ENCODE data around the gene MAD1L1. TPM values are rescaled to one million over a fixed set of nuclear protein-coding genes. Genes with fewer than 3 reads are reported as not detected.

MAD1L1 gene
- total RNA-seq, 4 donors from 2014 or later = 22.3 to 56.6 (median 35.0) TPM

DNA sequence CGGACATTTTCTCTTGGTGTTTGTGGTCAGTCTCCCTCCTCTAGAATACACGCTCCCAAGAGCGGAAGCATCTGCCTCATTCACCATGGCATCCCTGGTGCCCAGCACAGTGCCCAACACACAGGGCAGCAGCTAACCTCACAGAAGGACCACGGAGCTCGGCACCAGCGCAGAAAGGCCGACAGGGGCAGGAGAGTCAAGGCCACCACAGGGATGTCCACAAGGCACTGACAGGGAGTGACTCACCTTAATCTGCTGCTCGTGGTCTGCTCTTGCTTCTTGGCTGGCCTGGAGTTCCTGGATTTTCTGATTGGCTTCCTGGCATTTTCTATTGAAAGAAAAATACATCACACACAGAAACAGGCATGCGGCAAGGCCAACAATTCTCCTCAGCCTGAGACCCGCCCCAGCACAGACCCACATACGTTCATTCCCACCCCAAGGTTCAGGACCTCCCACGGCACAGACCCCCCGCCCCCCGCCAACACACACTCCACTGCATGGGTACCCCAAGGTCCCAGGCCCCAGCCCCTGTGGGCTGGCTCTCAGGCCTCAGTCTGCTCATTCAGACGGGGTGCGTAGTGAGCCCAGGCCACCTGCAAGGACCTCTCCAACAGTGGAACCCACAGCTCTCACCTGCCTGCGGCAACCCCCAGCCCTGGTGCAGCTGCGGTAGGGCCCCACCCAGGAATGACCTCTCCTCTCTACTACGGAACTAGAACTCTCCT lies 14.9 kb downstream of the MAD1L1 start:
- no peak for ATAC-seq
- no peaks in the 10 kb centered on the region for H3K27me3 ChIP-seq
- no peak overlapping the region for H3K27ac ChIP-seq
- TF ChIP-seq POLR2A (IDR thresholded peaks at IDR 0.05) = no peak
- no peak for TF ChIP-seq POLR2AphosphoS5 (IDR thresholded peaks at IDR 0.05)
- no peak for TF ChIP-seq EP300 (IDR thresholded peaks at IDR 0.05)
- TF ChIP-seq, protein P1, sequence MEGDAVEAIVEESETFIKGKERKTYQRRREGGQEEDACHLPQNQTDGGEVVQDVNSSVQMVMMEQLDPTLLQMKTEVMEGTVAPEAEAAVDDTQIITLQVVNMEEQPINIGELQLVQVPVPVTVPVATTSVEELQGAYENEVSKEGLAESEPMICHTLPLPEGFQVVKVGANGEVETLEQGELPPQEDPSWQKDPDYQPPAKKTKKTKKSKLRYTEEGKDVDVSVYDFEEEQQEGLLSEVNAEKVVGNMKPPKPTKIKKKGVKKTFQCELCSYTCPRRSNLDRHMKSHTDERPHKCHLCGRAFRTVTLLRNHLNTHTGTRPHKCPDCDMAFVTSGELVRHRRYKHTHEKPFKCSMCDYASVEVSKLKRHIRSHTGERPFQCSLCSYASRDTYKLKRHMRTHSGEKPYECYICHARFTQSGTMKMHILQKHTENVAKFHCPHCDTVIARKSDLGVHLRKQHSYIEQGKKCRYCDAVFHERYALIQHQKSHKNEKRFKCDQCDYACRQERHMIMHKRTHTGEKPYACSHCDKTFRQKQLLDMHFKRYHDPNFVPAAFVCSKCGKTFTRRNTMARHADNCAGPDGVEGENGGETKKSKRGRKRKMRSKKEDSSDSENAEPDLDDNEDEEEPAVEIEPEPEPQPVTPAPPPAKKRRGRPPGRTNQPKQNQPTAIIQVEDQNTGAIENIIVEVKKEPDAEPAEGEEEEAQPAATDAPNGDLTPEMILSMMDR (IDR thresholded peaks at IDR 0.05) = no peak
- no peak overlapping the region for H3K4me3 ChIP-seq
- WGBS, 2 donors (ENCODE audit: low coverage in 1 of 2) = 40 to 90% methylated on average over 1 to 2 of the region's 19 CpGs
- H3K9me3 ChIP-seq = no peaks in the 10 kb centered on the region
- peaks cover 0 to 100% of the 10 kb centered on the region in 2 donors for H3K36me3 ChIP-seq
- no peaks in the 10 kb centered on the region for H3K4me1 ChIP-seq

- H3K9me3 ChIP-seq = no peaks in the 10 kb centered on the region
- H3K27ac ChIP-seq = no peak overlapping the region
- H3K4me1 ChIP-seq = no peaks in the 10 kb centered on the region
- no peak for ATAC-seq
- peaks cover 0 to 100% of the 10 kb centered on the region in 2 donors for H3K36me3 ChIP-seq
- 60 to 80% methylated on average over 1 to 2 of the region's 10 CpGs for WGBS, 2 donors (ENCODE audit: low coverage in 1 of 2)
- no peak overlapping the region for H3K4me3 ChIP-seq
- no peak for TF ChIP-seq POLR2AphosphoS5 (IDR thresholded peaks at IDR 0.05)
- TF ChIP-seq, protein P1 (IDR thresholded peaks at IDR 0.05) = no peak
- no peak for TF ChIP-seq EP300 (IDR thresholded peaks at IDR 0.05)
- no peak for TF ChIP-seq POLR2A (IDR thresholded peaks at IDR 0.05)
- H3K27me3 ChIP-seq = no peaks in the 10 kb centered on the region
Measured at GRCh38 chr7:2217206-2217605, 15.5 kb downstream of the MAD1L1 start.

DNA sequence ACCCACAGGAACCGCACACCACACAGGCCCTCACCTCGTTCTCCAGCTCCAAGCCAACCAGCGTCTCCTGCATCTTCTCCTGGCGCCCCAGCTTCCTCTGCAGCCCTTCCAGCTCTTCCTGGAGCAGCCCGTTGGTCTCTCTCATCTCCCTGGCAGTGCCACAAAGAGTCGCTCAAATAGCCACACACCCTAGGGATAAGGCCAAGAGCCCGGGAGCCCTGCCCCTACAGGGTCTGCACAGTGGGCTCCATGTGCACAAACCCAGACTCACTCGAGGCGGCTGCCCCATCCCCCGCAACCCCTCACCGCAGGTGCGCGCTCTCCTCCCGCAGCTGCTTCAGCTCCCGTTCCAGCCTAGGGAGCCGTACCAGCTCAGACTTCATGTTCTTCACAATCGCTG lies 16.9 kb downstream of the MAD1L1 start:
- H3K36me3 ChIP-seq = peaks cover 0 to 100% of the 10 kb centered on the region in 2 donors
- H3K4me1 ChIP-seq = no peaks in the 10 kb centered on the region
- ATAC-seq = no peak

GRCh38 chr7:2214636-2215035 lies 18.1 kb downstream of the MAD1L1 start:
- 100% methylated on average over 1 of the region's 9 CpGs; no CpG with 5 or more reads in 1 of the 2 donors for WGBS, 2 donors (ENCODE audit: low coverage in 1 of 2)
- Histone ChIP-seq H3K27ac (no peak overlapping the region), H3K4me3 (no peak overlapping the region), H3K4me1 (peaks cover 0 to 3% (median 0%) of the 10 kb centered on the region in 3 donors), H3K9me3 (no peaks in the 10 kb centered on the region), H3K27me3 (no peaks in the 10 kb centered on the region), H3K36me3 (peaks cover 0 to 93% of the 10 kb centered on the region in 2 donors)
- ATAC-seq = no peak
- TF ChIP-seq POLR2AphosphoS5 (IDR thresholded peaks at IDR 0.05) = no peak
- TF ChIP-seq POLR2A (IDR thresholded peaks at IDR 0.05) = no peak
- TF ChIP-seq, protein P1 (IDR thresholded peaks at IDR 0.05) = no peak
- TF ChIP-seq EP300 (IDR thresholded peaks at IDR 0.05) = no peak

More for the DNA sequence above, 16.9 kb downstream of the MAD1L1 start:
- TF ChIP-seq EP300 (IDR thresholded peaks at IDR 0.05) (no peak), POLR2AphosphoS5 (IDR thresholded peaks at IDR 0.05) (no peak), POLR2A (IDR thresholded peaks at IDR 0.05) (no peak)
- TF ChIP-seq, protein P1 (IDR thresholded peaks at IDR 0.05) = no peak
- no peaks in the 10 kb centered on the region for H3K27me3 ChIP-seq
- no peak overlapping the region for H3K4me3 ChIP-seq
- 74 to 100% methylated on average over 1 to 4 of the region's 17 CpGs for WGBS, 2 donors (ENCODE audit: low coverage in 1 of 2)
- H3K9me3 ChIP-seq = no peaks in the 10 kb centered on the region
- H3K27ac ChIP-seq = no peak overlapping the region
